ENCODE results near the gene TNNC2. TPM values are rescaled to one million over a fixed set of nuclear protein-coding genes. Genes with fewer than 3 reads are reported as not detected.

The TNNC2 gene
- total RNA-seq, 2 donors from 2014 or later = 0.51 TPM; not detected in 1

- H3K4me1 ChIP-seq = peaks cover 0 to 46% of the 10 kb centered on the region in 2 donors
- H3K4me3 ChIP-seq = peak overlapping the region in 1 of 2 donors; percentile 29
- no peak for DNase-seq (ENCODE audit: low spot score)
- TF ChIP-seq CTCF (IDR thresholded peaks at IDR 0.05) = peak; percentile 12 to 66
- H3K36me3 ChIP-seq = no peaks in the 10 kb centered on the region
- no peak overlapping the region for H3K27ac ChIP-seq
- H3K9me3 ChIP-seq = no peaks in the 10 kb centered on the region
- no peaks in the 10 kb centered on the region for H3K27me3 ChIP-seq
Measured at GRCh38 chr20:45823949-45824835, 2.9 kb downstream of the TNNC2 start.

- peaks cover 0 to 39% of the 10 kb centered on the region in 2 donors for H3K4me1 ChIP-seq
Measured at GRCh38 chr20:45822857-45823256, 4.3 kb downstream of the TNNC2 start.

GRCh38 chr20:45821947-45822346 is 5.2 kb downstream of the TNNC2 start:
- Histone ChIP-seq H3K4me1 (peaks cover 0 to 42% of the 10 kb centered on the region in 2 donors), H3K27me3 (no peaks in the 10 kb centered on the region), H3K9me3 (no peaks in the 10 kb centered on the region), H3K4me3 (no peak overlapping the region), H3K27ac (no peak overlapping the region), H3K36me3 (no peaks in the 10 kb centered on the region)
- no peak for DNase-seq (ENCODE audit: low spot score)
- no peak for TF ChIP-seq CTCF (IDR thresholded peaks at IDR 0.05)

More at GRCh38 chr20:45822857-45823256, 4.3 kb downstream of the TNNC2 start:
- H3K9me3 ChIP-seq = no peaks in the 10 kb centered on the region
- no peaks in the 10 kb centered on the region for H3K36me3 ChIP-seq
- TF ChIP-seq CTCF (IDR thresholded peaks at IDR 0.05) = no peak
- H3K4me3 ChIP-seq = no peak overlapping the region
- H3K27ac ChIP-seq = no peak overlapping the region
- no peak for DNase-seq (ENCODE audit: low spot score)
- H3K27me3 ChIP-seq = no peaks in the 10 kb centered on the region

- no peaks in the 10 kb centered on the region for H3K27me3 ChIP-seq
- H3K4me1 ChIP-seq = peaks cover 0 to 27% of the 10 kb centered on the region in 2 donors
- TF ChIP-seq CTCF (IDR thresholded peaks at IDR 0.05) = no peak
- H3K36me3 ChIP-seq = no peaks in the 10 kb centered on the region
- H3K27ac ChIP-seq = no peak overlapping the region
- H3K4me3 ChIP-seq = no peak overlapping the region
- no peaks in the 10 kb centered on the region for H3K9me3 ChIP-seq
- no peak for DNase-seq (ENCODE audit: low spot score)
Measured at GRCh38 chr20:45819466-45819865, 7.6 kb downstream of the TNNC2 start.

- peaks cover 0 to 15% of the 10 kb centered on the region in 2 donors for H3K4me1 ChIP-seq
- no peak overlapping the region for H3K4me3 ChIP-seq
- DNase-seq (ENCODE audit: low spot score) = no peak
- no peaks in the 10 kb centered on the region for H3K27me3 ChIP-seq
- no peak for TF ChIP-seq CTCF (IDR thresholded peaks at IDR 0.05)
- no peaks in the 10 kb centered on the region for H3K9me3 ChIP-seq
- peak overlapping the region in 1 of 2 donors; percentile 23 for H3K27ac ChIP-seq
- H3K36me3 ChIP-seq = no peaks in the 10 kb centered on the region
Measured at GRCh38 chr20:45818239-45818638, 8.9 kb downstream of the TNNC2 start.

Measured in right atrium auricular region (tissue), 2 donors.